ENCODE measurements around the gene SCRT2.

GRCh38 chr20:654417-654750, 21.2 kb downstream of the SCRT2 start:
- TF ChIP-seq YY1 (IDR thresholded peaks at IDR 0.05; ENCODE audit: extremely low read depth, insufficient replicate concordance, low read depth, low read length) (no peak), SIN3A (IDR thresholded peaks at IDR 0.05; ENCODE audit: low read depth) (no peak), CTCF (IDR thresholded peaks at IDR 0.05 in 2 of 3, conservative IDR thresholded peaks at IDR 0.05 in 1 of 3; ENCODE audit: borderline replicate concordance in 1 of 3, insufficient read depth in 1 of 3, low read depth in 2 of 3, low read length in 2 of 3) (no peak), ATF3 (IDR thresholded peaks at IDR 0.05) (no peak), SP1 (IDR thresholded peaks at IDR 0.05; ENCODE audit: low read depth) (no peak), RAD21 (IDR thresholded peaks at IDR 0.05; ENCODE audit: low read depth) (no peak), POLR2A (IDR thresholded peaks at IDR 0.05; ENCODE audit: borderline replicate concordance, extremely low read depth, insufficient read depth, insufficient read length) (no peak), EZH2 (IDR thresholded peaks at IDR 0.05) (no peak), POLR2AphosphoS5 (IDR thresholded peaks at IDR 0.05; ENCODE audit: low read depth, low read length) (no peak), EZH2phosphoT487 (IDR thresholded peaks at IDR 0.05; ENCODE audit: borderline replicate concordance) (no peak), ZFX (IDR thresholded peaks at IDR 0.05) (no peak), ELF1 (IDR thresholded peaks at IDR 0.05; ENCODE audit: borderline replicate concordance, low read depth) (no peak), ZNF274 (IDR thresholded peaks at IDR 0.05; ENCODE audit: low read depth, low read length) (no peak)
- TF ChIP-seq, protein P1, sequence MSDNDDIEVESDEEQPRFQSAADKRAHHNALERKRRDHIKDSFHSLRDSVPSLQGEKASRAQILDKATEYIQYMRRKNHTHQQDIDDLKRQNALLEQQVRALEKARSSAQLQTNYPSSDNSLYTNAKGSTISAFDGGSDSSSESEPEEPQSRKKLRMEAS (IDR thresholded peaks at IDR 0.05) = no peak

Data from HCT116 (cell line).